ENCODE results near the gene LHFPL3. TPM values are rescaled to one million over a fixed set of nuclear protein-coding genes. Genes with fewer than 3 reads are reported as not detected.

Gene LHFPL3
- total RNA-seq, 1 donor from 2014 or later, result 0.30 TPM

DNA sequence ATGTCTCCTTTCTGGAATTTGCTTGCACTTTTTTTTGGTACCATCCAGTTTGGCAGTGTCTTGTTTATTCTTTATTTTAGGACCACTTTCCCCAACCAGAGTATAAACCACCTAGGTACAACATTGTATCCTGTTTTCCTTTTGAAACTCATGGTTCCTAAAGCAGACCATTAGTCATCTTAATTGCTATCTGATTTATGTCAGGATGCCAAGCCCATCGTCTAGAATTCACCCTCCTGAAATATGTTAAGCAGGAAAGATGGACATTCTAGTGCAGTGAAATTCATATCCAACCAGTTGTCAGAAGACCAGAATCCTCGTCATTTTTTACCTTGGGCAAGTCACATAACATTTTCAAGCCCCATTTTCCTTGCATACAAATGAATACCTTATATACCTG, 462.0 kb downstream of the LHFPL3 start:
- H3K4me1 Mint-ChIP-seq, result peaks cover 12% of the 10 kb centered on the region
- peak overlapping the region; percentile 17 for H3K4me2 ChIP-seq
- no peaks in the 10 kb centered on the region for H3K36me3 Mint-ChIP-seq
- H3K27ac ChIP-seq, result no peak overlapping the region
- H2AFZ ChIP-seq (replicated peaks), result no peak overlapping the region
- no peaks in the 10 kb centered on the region for H3K36me3 ChIP-seq
- no peaks in the 10 kb centered on the region for H3K27me3 ChIP-seq
- H3K27ac Mint-ChIP-seq, result no peak overlapping the region
- no peaks in the 10 kb centered on the region for H4K20me1 ChIP-seq (ENCODE audit: low read depth)
- H3K27me3 Mint-ChIP-seq (ENCODE audit: insufficient read depth, low read depth), result no peaks in the 10 kb centered on the region
- no peaks in the 10 kb centered on the region for H3K79me2 ChIP-seq (ENCODE audit: low read depth)
- no peak for DNase-seq (ENCODE audit: low spot score)
- H3F3A ChIP-seq (ENCODE audit: low read depth), result no peaks in the 10 kb centered on the region
- H3K9me3 ChIP-seq (ENCODE audit: low read depth), result no peaks in the 10 kb centered on the region
- H3K9ac ChIP-seq, result no peak overlapping the region
- H3K4me3 Mint-ChIP-seq, result no peak overlapping the region
- H3K9me3 Mint-ChIP-seq, result no peaks in the 10 kb centered on the region
- no peak overlapping the region for H3K4me3 ChIP-seq
- H3K4me1 ChIP-seq, result peaks cover 21% of the 10 kb centered on the region
- TF ChIP-seq, protein P1, sequence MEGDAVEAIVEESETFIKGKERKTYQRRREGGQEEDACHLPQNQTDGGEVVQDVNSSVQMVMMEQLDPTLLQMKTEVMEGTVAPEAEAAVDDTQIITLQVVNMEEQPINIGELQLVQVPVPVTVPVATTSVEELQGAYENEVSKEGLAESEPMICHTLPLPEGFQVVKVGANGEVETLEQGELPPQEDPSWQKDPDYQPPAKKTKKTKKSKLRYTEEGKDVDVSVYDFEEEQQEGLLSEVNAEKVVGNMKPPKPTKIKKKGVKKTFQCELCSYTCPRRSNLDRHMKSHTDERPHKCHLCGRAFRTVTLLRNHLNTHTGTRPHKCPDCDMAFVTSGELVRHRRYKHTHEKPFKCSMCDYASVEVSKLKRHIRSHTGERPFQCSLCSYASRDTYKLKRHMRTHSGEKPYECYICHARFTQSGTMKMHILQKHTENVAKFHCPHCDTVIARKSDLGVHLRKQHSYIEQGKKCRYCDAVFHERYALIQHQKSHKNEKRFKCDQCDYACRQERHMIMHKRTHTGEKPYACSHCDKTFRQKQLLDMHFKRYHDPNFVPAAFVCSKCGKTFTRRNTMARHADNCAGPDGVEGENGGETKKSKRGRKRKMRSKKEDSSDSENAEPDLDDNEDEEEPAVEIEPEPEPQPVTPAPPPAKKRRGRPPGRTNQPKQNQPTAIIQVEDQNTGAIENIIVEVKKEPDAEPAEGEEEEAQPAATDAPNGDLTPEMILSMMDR (IDR thresholded peaks at IDR 0.05), result no peak
- TF ChIP-seq EZH2 (IDR thresholded peaks at IDR 0.05) (no peak), EZH2phosphoT487 (IDR thresholded peaks at IDR 0.05) (no peak)

DNA sequence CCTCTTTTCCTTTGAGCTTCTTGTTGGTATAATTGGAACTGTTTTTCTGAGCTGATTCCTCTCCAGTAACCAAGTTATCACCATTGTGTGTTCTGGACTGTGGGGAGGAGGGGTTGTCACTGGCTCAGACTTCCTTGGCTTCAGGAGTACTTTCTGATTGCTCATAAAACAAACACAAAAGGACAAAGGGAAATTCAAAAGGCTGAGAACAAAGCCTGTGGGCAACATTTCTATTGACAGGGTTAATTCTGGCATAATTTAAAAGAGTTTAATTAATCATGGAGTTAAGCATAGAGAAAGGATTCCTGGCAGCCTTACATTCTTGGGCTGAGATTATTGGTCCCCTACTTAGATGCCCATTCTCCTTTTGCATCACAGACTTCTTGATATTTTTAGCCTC, 462.7 kb downstream of the LHFPL3 start:
- no peaks in the 10 kb centered on the region for H3K27me3 Mint-ChIP-seq (ENCODE audit: insufficient read depth, low read depth)
- TF ChIP-seq EZH2phosphoT487 (IDR thresholded peaks at IDR 0.05), result no peak
- TF ChIP-seq, protein P1 (IDR thresholded peaks at IDR 0.05), result no peak
- TF ChIP-seq EZH2 (IDR thresholded peaks at IDR 0.05), result no peak

DNA sequence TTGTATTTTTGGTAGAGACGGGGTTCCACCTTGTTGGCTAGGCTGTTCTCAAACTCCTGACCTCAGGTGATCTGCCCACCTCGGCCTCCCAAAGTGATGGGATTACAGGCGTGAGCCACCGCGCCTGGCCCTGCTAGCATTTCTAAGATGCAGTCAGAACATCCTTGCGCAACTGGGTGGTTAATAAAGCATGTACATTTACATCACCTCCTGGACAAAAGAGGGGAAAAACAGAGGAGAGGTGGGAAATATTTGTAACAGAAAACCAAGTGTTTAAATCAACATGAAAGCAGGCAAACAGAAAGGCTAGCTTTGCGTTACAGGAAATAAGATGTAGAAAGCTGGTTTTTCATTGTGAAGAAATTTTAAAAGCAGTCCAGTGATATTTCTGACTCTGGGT, 464.7 kb downstream of the LHFPL3 start:
- Histone ChIP-seq H3K4me2 (no peak overlapping the region), H3K27ac (no peak overlapping the region), H3F3A (ENCODE audit: low read depth) (no peaks in the 10 kb centered on the region), H2AFZ (replicated peaks) (no peak overlapping the region), H3K4me1 (peaks cover 27% of the 10 kb centered on the region), H3K9ac (no peak overlapping the region), H3K4me3 (no peak overlapping the region), H3K36me3 (no peaks in the 10 kb centered on the region), H3K79me2 (ENCODE audit: low read depth) (no peaks in the 10 kb centered on the region), H4K20me1 (ENCODE audit: low read depth) (no peaks in the 10 kb centered on the region), H3K27me3 (no peaks in the 10 kb centered on the region), H3K9me3 (ENCODE audit: low read depth) (no peaks in the 10 kb centered on the region)
- H3K36me3 Mint-ChIP-seq, result no peaks in the 10 kb centered on the region
- no peak for TF ChIP-seq EZH2 (IDR thresholded peaks at IDR 0.05)
- TF ChIP-seq, protein P1 (IDR thresholded peaks at IDR 0.05), result no peak
- no peak for TF ChIP-seq EZH2phosphoT487 (IDR thresholded peaks at IDR 0.05)
- H3K27me3 Mint-ChIP-seq (ENCODE audit: insufficient read depth, low read depth), result no peaks in the 10 kb centered on the region
- no peak overlapping the region for H3K27ac Mint-ChIP-seq
- no peak overlapping the region for H3K4me3 Mint-ChIP-seq
- DNase-seq (ENCODE audit: low spot score), result no peak
- peaks cover 18% of the 10 kb centered on the region for H3K4me1 Mint-ChIP-seq
- H3K9me3 Mint-ChIP-seq, result no peaks in the 10 kb centered on the region

More for the DNA sequence above, 462.7 kb downstream of the LHFPL3 start:
- H4K20me1 ChIP-seq (ENCODE audit: low read depth), result no peaks in the 10 kb centered on the region
- H2AFZ ChIP-seq (replicated peaks), result no peak overlapping the region
- no peak overlapping the region for H3K9ac ChIP-seq
- Mint-ChIP-seq H3K4me3 (no peak overlapping the region), H3K4me1 (peaks cover 15% of the 10 kb centered on the region), H3K27ac (no peak overlapping the region), H3K36me3 (no peaks in the 10 kb centered on the region), H3K9me3 (no peaks in the 10 kb centered on the region)
- no peak overlapping the region for H3K27ac ChIP-seq
- H3K27me3 ChIP-seq, result no peaks in the 10 kb centered on the region
- H3K4me2 ChIP-seq, result peak overlapping the region; percentile 17
- DNase-seq (ENCODE audit: low spot score), result peak; percentile 43
- no peaks in the 10 kb centered on the region for H3K9me3 ChIP-seq (ENCODE audit: low read depth)
- peaks cover 25% of the 10 kb centered on the region for H3K4me1 ChIP-seq
- H3F3A ChIP-seq (ENCODE audit: low read depth), result no peaks in the 10 kb centered on the region
- no peaks in the 10 kb centered on the region for H3K79me2 ChIP-seq (ENCODE audit: low read depth)
- no peak overlapping the region for H3K4me3 ChIP-seq
- no peaks in the 10 kb centered on the region for H3K36me3 ChIP-seq
